Osteocyte (in vitro differentiated cells): Measurements from ENCODE around the gene FAM53A. TPM values are rescaled to one million over a fixed set of nuclear protein-coding genes. Genes with fewer than 3 reads are reported as not detected.

Experiments
- DNase-seq: peaks from one replicate; pipeline ENCODE4 v3.0.0; 2021; ENCODE audit warnings: mixed read lengths; ENCODE audit not compliant: unreplicated experiment; ENCODE audit errors: extremely low spot score
- H3K27ac Mint-ChIP-seq: one replicate; pipeline ENCODE4 v1.8.0; 2021; ENCODE audit warnings: mild to moderate bottlenecking, mixed read lengths; ENCODE audit not compliant: unreplicated experiment
- H3K27me3 Mint-ChIP-seq: one replicate; pipeline ENCODE4 v1.8.0; 2021; ENCODE audit warnings: mixed read lengths; ENCODE audit not compliant: unreplicated experiment
- H3K36me3 Mint-ChIP-seq: one replicate; pipeline ENCODE4 v1.8.0; 2021; ENCODE audit warnings: mixed read lengths; ENCODE audit not compliant: unreplicated experiment
- H3K4me1 Mint-ChIP-seq: one replicate; pipeline ENCODE4 v1.8.0; 2021; ENCODE audit warnings: mixed read lengths; ENCODE audit not compliant: unreplicated experiment
- H3K4me3 Mint-ChIP-seq: one replicate; pipeline ENCODE4 v1.8.0; 2021; ENCODE audit warnings: mild to moderate bottlenecking, moderate library complexity, mixed read lengths; ENCODE audit not compliant: unreplicated experiment
- H3K9me3 Mint-ChIP-seq: one replicate; pipeline ENCODE4 v1.8.0; 2021; ENCODE audit warnings: mixed read lengths; ENCODE audit not compliant: unreplicated experiment
- total RNA-seq: library from RNA; stranded (reverse); gene quantifications from 2 replicates; pipeline ENCODE4 v1.2.1, GENCODE V29; 2021
- TF ChIP-seq, protein P1 (sequence below): fragments of 200-600 bp; sonication (generic); IDR thresholded peaks from 2 replicates; pipeline ENCODE4 v1.5.0; 2021; ENCODE audit warnings: antibody characterized with exemption, mild to moderate bottlenecking, moderate library complexity

Gene FAM53A
- total RNA-seq, 1 donor from 2014 or later: 6.2 TPM

DNA sequence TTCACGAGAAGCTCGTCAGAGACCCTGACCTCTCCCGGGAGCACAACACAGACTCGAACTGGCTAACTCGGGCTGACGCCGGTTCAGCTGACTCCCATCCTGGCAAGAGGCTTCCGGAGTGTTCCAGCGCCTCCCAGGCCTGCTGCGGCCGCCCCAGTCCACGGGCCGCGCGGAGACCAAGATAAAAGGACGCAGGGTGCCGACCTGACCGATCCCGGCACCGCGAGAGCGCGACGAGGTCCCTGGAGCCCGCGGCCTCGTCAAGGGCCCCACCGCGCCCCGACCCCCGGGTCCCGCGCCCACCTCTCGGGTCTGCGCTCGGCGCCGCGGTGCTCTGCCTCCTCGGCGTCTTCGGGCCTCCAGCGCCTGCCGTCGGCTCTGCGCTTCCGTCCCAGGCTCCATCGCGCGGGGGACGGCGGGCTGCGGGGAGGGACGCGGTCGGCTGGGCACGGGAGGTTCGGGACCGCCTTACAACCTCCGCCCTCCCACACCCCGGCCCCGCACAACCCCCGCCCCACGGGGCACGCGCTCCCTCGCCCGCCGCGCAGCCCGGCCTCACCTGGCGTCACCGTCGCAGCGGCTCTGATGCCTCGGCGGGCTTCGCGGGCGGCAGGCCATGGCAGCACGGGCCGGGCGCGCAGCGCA, 27.6 kb upstream of the FAM53A start:
- peaks cover 11% of the 10 kb centered on the region for H3K36me3 Mint-ChIP-seq
- DNase-seq: no peak
- TF ChIP-seq, protein P1, sequence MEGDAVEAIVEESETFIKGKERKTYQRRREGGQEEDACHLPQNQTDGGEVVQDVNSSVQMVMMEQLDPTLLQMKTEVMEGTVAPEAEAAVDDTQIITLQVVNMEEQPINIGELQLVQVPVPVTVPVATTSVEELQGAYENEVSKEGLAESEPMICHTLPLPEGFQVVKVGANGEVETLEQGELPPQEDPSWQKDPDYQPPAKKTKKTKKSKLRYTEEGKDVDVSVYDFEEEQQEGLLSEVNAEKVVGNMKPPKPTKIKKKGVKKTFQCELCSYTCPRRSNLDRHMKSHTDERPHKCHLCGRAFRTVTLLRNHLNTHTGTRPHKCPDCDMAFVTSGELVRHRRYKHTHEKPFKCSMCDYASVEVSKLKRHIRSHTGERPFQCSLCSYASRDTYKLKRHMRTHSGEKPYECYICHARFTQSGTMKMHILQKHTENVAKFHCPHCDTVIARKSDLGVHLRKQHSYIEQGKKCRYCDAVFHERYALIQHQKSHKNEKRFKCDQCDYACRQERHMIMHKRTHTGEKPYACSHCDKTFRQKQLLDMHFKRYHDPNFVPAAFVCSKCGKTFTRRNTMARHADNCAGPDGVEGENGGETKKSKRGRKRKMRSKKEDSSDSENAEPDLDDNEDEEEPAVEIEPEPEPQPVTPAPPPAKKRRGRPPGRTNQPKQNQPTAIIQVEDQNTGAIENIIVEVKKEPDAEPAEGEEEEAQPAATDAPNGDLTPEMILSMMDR: no peak
- H3K4me3 Mint-ChIP-seq: peak overlapping the region; percentile 98
- H3K27ac Mint-ChIP-seq: peak overlapping the region; percentile 96
- H3K9me3 Mint-ChIP-seq: no peaks in the 10 kb centered on the region
- H3K27me3 Mint-ChIP-seq: no peaks in the 10 kb centered on the region
- H3K4me1 Mint-ChIP-seq: peaks cover 36% of the 10 kb centered on the region

DNA sequence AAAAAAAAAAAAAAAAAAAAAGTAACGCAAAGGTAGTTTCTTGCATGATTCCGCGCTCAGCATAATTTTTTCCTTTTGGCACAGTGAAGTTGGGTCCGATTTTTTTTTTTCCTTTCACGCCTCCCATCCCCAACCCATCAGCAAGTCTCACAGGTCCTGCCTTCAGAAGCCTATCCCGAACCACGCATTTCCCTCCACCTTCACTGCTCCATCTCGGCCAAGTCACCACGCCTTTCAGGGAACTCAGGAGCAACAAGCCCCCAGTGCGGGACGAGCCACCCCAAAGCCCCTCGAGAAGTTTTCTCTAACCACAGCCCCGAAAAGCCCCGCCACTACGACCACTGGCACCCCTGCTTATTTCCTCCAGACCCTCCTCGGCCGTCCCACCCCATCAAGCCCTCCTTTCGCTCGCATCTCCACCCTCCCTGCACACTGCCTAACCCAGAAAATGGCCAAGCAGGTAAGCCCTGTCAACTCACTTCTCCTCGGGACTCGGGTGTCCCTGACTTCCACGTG, 27.0 kb upstream of the FAM53A start:
- Mint-ChIP-seq H3K27me3 (no peaks in the 10 kb centered on the region), H3K27ac (peak overlapping the region; percentile 96), H3K9me3 (no peaks in the 10 kb centered on the region), H3K36me3 (peaks cover 15% of the 10 kb centered on the region), H3K4me3 (peak overlapping the region; percentile 98), H3K4me1 (peaks cover 36% of the 10 kb centered on the region)
- DNase-seq: no peak
- TF ChIP-seq, protein P1: no peak

DNA sequence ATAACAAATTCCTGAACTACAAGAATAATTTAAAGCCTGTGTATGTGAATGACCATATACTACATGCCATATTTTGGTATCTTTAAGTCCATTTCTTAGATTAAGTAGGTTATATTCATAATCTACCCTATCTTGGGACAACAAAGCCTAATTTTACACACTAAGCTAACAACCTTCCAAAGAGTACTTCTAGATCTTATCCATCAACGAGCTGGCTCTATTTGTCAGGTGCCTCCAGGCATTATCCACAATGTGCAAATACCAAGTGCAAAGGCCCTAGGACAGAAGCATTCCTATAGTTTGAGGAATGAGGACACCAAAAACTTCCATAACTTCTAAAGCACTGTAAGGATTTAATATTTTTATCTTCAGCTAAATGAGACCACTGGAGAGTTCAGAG, 24.5 kb upstream of the FAM53A start:
- TF ChIP-seq, protein P1: no peak
- H3K36me3 Mint-ChIP-seq: peaks cover 23% of the 10 kb centered on the region
- peak overlapping the region; percentile 54 for H3K27ac Mint-ChIP-seq
- no peaks in the 10 kb centered on the region for H3K9me3 Mint-ChIP-seq
- H3K27me3 Mint-ChIP-seq: no peaks in the 10 kb centered on the region
- no peak overlapping the region for H3K4me3 Mint-ChIP-seq
- H3K4me1 Mint-ChIP-seq: peaks cover 34% of the 10 kb centered on the region
- no peak for DNase-seq

DNA sequence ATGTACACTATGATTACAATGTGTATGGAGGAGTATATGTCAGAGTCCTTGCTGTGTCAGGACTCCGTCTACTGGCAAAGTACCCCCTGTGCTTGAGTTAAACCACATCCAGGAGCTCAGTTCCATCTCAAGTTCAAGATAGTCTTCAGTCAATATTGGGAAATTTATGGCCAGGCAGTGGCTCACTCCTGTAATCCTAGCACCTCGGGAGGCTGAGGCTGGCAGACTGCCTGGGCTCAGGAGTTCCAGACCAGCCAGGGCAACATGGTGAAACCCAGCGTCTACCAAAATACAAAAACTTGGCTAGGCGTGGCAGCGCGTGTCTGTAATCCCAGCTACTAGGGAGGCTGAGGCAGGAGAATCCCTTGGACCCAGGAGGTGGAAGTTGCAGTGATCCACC, 22.2 kb upstream of the FAM53A start:
- H3K27me3 Mint-ChIP-seq: no peaks in the 10 kb centered on the region
- peaks cover 30% of the 10 kb centered on the region for H3K36me3 Mint-ChIP-seq
- TF ChIP-seq, protein P1: no peak
- no peak overlapping the region for H3K4me3 Mint-ChIP-seq
- no peak for DNase-seq
- H3K4me1 Mint-ChIP-seq: peaks cover 25% of the 10 kb centered on the region
- no peaks in the 10 kb centered on the region for H3K9me3 Mint-ChIP-seq
- no peak overlapping the region for H3K27ac Mint-ChIP-seq

DNA sequence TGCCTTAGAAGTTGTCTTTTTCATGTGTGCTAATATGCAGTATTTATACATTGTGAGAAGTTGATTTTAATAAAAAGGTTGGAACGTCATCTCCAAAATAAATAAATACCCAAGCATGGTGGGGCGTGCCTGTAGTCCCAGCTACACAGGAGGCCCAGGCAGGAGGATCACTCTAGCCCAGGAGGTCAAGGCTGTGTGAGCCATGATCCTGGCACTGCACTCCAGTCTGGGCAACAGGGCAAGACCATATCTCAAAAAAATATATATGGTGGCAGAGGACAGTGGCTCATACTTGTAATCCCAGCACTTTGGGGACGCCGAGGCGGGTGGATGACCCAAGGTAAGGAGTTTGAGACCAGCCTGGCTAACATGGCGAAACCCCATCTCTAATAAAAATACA, 21.6 kb upstream of the FAM53A start:
- TF ChIP-seq, protein P1: no peak
- H3K27me3 Mint-ChIP-seq: no peaks in the 10 kb centered on the region
- H3K9me3 Mint-ChIP-seq: no peaks in the 10 kb centered on the region
- no peak for DNase-seq
- H3K4me3 Mint-ChIP-seq: no peak overlapping the region
- no peak overlapping the region for H3K27ac Mint-ChIP-seq
- peaks cover 30% of the 10 kb centered on the region for H3K36me3 Mint-ChIP-seq
- peaks cover 20% of the 10 kb centered on the region for H3K4me1 Mint-ChIP-seq
